Caco-2 (cell line): ENCODE results near the gene S100A16. TPM values are rescaled to one million over a fixed set of nuclear protein-coding genes. Genes with fewer than 3 reads are reported as not detected.

ENCODE experiments used
- BruUV-seq: library from RNA; stranded (reverse); fragments of 400-500 nt; replicated peaks from 2 replicates; lab custom pipeline; 2021; lab: Mats Ljungman, UMichigan
- CTCF ChIA-PET: fragments of 300-600 bp; sonication (Branson Sonifier 250); formaldehyde crosslinking; loops from one replicate; lab custom pipeline; 2022; ENCODE audit warnings: antibody characterized with exemption; lab: Charles Lee
- POLR2A ChIA-PET: fragments of 300-600 bp; sonication (Branson Sonifier 250); formaldehyde crosslinking; loops from one replicate; lab custom pipeline; 2022; ENCODE audit warnings: antibody characterized with exemption; lab: Charles Lee
- DNase-seq, 2 experiments: peaks; one replicate each; pipeline versions ENCODE4 v3.0.0 to v3.0.0-alpha.2; 2020 to 2022
- H3K27me3 ChIP-seq: replicated peaks from 2 replicates; pipeline ENCODE4 v1.6.0; 2011; ENCODE audit warnings: low read length; ENCODE audit not compliant: control insufficient read depth, insufficient read depth
- H3K36me3 ChIP-seq: 2 replicates; pipeline ENCODE4 v1.5.1; 2011; ENCODE audit warnings: low read length; ENCODE audit not compliant: control insufficient read depth, insufficient read depth
- H3K4me1 ChIP-seq: fragments of 250-450 bp; sonication (Bioruptor Pico); 2 replicates; pipeline ENCODE4 v1.5.1; 2020; ENCODE audit warnings: mild to moderate bottlenecking
- H3K4me3 ChIP-seq: 2 replicates; pipeline ENCODE4 v1.5.1; 2011; ENCODE audit warnings: low read depth, mild to moderate bottlenecking, control low read depth, low read length
- H3K9me3 ChIP-seq: fragments of 250-450 bp; sonication (Bioruptor Pico); 2 replicates; pipeline ENCODE4 v1.5.1; 2020; ENCODE audit warnings: mild to moderate bottlenecking, moderate library complexity
- H3K27ac Mint-ChIP-seq: one replicate; pipeline ENCODE4 v1.8.0; 2022; ENCODE audit warnings: mixed read lengths; ENCODE audit not compliant: unreplicated experiment
- H3K27me3 Mint-ChIP-seq: one replicate; pipeline ENCODE4 v1.8.0; 2022; ENCODE audit warnings: mixed read lengths; ENCODE audit not compliant: insufficient read depth, unreplicated experiment
- H3K36me3 Mint-ChIP-seq: one replicate; pipeline ENCODE4 v1.8.0; 2022; ENCODE audit warnings: mild to moderate bottlenecking, mixed read lengths; ENCODE audit not compliant: insufficient read depth, unreplicated experiment
- H3K4me1 Mint-ChIP-seq: one replicate; pipeline ENCODE4 v1.8.0; 2022; ENCODE audit warnings: low read depth, mixed read lengths; ENCODE audit not compliant: unreplicated experiment
- H3K4me3 Mint-ChIP-seq: one replicate; pipeline ENCODE4 v1.8.0; 2022; ENCODE audit warnings: mild to moderate bottlenecking, moderate library complexity, mixed read lengths; ENCODE audit not compliant: unreplicated experiment
- H3K9me3 Mint-ChIP-seq: one replicate; pipeline ENCODE4 v1.8.0; 2022; ENCODE audit warnings: mixed read lengths; ENCODE audit not compliant: unreplicated experiment
- intact Hi-C: fragments of 100-400 bp; cut with micrococcal nuclease; formaldehyde crosslinking; loops from one replicate; pipeline ENCODE4 v1.10.0; 2022; ENCODE audit not compliant: unreplicated experiment
- total RNA-seq: library from RNA; stranded (reverse); gene quantifications from 2 replicates; pipeline ENCODE4 v1.2.3, GENCODE V29; 2022
- TF ChIP-seq, protein P1 (sequence below), 2 experiments: fragments of 200-600 bp in 1 of 2; IDR thresholded peaks; 1 replicate in 1 of 2; 2 replicates in 1 of 2; pipeline versions ENCODE4 v1.5.1 to v1.8.0; 2011 to 2022; ENCODE audit warnings: antibody characterized with exemption in 1 of 2, control low read depth in 1 of 2, inconsistent platforms in 1 of 2, low read depth in 1 of 2, low read length in 1 of 2, mild to moderate bottlenecking in 1 of 2, moderate library complexity in 1 of 2; ENCODE audit not compliant: insufficient read depth in 1 of 2, severe bottlenecking in 1 of 2, unreplicated experiment in 1 of 2

Gene S100A16
- total RNA-seq, 1 experiment from 2014 or later: 243 TPM

DNA sequence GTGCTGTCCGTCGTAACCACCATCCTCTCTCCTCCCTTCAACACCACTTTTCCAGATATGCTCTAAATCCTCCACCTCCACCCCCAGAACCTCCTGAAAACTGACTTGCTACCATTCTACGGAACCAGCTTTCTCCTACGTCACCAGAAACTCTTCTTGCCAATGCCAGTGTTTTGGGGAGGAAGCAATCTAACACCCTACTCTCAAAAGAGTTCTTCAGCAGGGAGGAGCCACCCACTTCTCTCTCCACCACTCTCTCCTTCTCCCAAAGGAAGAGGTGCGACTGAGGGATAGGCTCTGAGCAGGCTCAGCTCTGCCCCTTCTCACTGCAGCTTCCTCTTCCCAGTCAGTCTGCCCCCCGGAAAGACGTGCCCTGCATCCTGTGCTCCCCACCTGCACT is 41.2 kb downstream of the S100A16 start:
- CTCF ChIA-PET: interaction anchor here (0.6 to 3.1 kb wide), 9 partner anchors 27 to 61 kb away, joined by 3 to 25 read pairs (median 4); partner anchors contain the start of genes S100A1, S100A13, S100A14 and S100A16
- H3K4me1 ChIP-seq: peaks cover 58% of the 10 kb centered on the region
- Mint-ChIP-seq H3K27me3 (no peaks in the 10 kb centered on the region), H3K36me3 (peaks cover 15% of the 10 kb centered on the region), H3K4me1 (peaks cover 65% of the 10 kb centered on the region), H3K9me3 (no peaks in the 10 kb centered on the region), H3K4me3 (no peak overlapping the region), H3K27ac (peak overlapping the region; percentile 29)
- BruUV-seq: no TSS peak
- H3K27me3 ChIP-seq: no peaks in the 10 kb centered on the region
- no peak overlapping the region for H3K4me3 ChIP-seq
- H3K9me3 ChIP-seq: no peaks in the 10 kb centered on the region
- POLR2A ChIA-PET: interaction anchor here (1.1 to 1.7 kb wide), 3 partner anchors 44 to 63 kb away, joined by 3 to 6 read pairs (median 4); partner anchors contain the start of genes S100A13 and S100A14
- intact Hi-C loops: loop anchor here (1.0 to 2.0 kb wide), 2 partner anchors 46 to 55 kb away; partner anchors contain the start of gene S100A13
- DNase-seq: no peak
- H3K36me3 ChIP-seq: no peaks in the 10 kb centered on the region
- TF ChIP-seq, protein P1, sequence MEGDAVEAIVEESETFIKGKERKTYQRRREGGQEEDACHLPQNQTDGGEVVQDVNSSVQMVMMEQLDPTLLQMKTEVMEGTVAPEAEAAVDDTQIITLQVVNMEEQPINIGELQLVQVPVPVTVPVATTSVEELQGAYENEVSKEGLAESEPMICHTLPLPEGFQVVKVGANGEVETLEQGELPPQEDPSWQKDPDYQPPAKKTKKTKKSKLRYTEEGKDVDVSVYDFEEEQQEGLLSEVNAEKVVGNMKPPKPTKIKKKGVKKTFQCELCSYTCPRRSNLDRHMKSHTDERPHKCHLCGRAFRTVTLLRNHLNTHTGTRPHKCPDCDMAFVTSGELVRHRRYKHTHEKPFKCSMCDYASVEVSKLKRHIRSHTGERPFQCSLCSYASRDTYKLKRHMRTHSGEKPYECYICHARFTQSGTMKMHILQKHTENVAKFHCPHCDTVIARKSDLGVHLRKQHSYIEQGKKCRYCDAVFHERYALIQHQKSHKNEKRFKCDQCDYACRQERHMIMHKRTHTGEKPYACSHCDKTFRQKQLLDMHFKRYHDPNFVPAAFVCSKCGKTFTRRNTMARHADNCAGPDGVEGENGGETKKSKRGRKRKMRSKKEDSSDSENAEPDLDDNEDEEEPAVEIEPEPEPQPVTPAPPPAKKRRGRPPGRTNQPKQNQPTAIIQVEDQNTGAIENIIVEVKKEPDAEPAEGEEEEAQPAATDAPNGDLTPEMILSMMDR (IDR thresholded peaks at IDR 0.05; ENCODE audit: insufficient read depth in 1 of 2, low read depth in 1 of 2, low read length in 1 of 2, severe bottlenecking in 1 of 2, unreplicated experiment in 1 of 2): no peak

DNA sequence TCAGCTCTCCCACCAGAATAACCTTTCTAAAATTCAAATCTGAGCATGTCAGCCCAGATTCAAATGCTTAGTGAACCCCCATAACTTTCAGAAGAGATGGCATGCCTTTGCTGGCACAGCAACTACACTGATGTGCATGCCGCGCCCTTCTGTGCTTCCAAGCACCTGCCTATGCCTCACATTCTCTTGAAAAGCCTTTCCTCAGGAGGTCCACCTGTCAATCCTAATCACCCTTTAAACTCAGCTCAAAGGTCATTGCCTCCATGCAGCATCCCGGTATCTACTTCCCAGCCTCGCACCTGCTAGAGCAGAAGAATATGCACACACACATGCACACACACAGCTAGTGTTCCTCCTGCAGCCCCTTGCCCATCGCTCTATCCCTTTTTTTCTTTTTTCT is 42.1 kb downstream of the S100A16 start:
- intact Hi-C loops: no loop called here
- peak; percentile 44 to 63 for DNase-seq
- Histone ChIP-seq H3K4me3 (no peak overlapping the region), H3K4me1 (peaks cover 58% of the 10 kb centered on the region), H3K27me3 (no peaks in the 10 kb centered on the region), H3K36me3 (no peaks in the 10 kb centered on the region), H3K9me3 (no peaks in the 10 kb centered on the region)
- Mint-ChIP-seq H3K4me3 (no peak overlapping the region), H3K36me3 (peaks cover 15% of the 10 kb centered on the region), H3K27me3 (no peaks in the 10 kb centered on the region), H3K27ac (peak overlapping the region; percentile 30), H3K9me3 (no peaks in the 10 kb centered on the region), H3K4me1 (peaks cover 65% of the 10 kb centered on the region)
- ChIA-PET CTCF (interaction anchor here (0.6 to 3.1 kb wide), 8 partner anchors 19 to 75 kb away, joined by 3 to 25 read pairs (median 4); partner anchors contain the start of genes S100A13 and S100A14), POLR2A (interaction anchor here (0.7 to 1.7 kb wide), 4 partner anchors 42 to 63 kb away, joined by 4 to 12 read pairs (median 5); partner anchors contain the start of genes CHTOP, S100A13, S100A14 and S100A16)
- no TSS peak for BruUV-seq
- TF ChIP-seq, protein P1 (IDR thresholded peaks at IDR 0.05; ENCODE audit: insufficient read depth in 1 of 2, low read depth in 1 of 2, low read length in 1 of 2, severe bottlenecking in 1 of 2, unreplicated experiment in 1 of 2): no peak

- ChIA-PET CTCF (interaction anchor here (0.8 to 1.9 kb wide), 3 partner anchors 34 to 62 kb away, joined by 3 to 8 read pairs (median 5); partner anchors contain the start of genes S100A13 and S100A6), POLR2A (no interaction called here)
- peaks cover 71% of the 10 kb centered on the region for H3K4me1 Mint-ChIP-seq
- Histone ChIP-seq H3K9me3 (no peaks in the 10 kb centered on the region), H3K36me3 (no peaks in the 10 kb centered on the region), H3K4me1 (peaks cover 61% of the 10 kb centered on the region), H3K27me3 (no peaks in the 10 kb centered on the region), H3K4me3 (no peak overlapping the region)
- TF ChIP-seq, protein P1 (IDR thresholded peaks at IDR 0.05; ENCODE audit: insufficient read depth in 1 of 2, low read depth in 1 of 2, low read length in 1 of 2, severe bottlenecking in 1 of 2, unreplicated experiment in 1 of 2): no peak
- H3K36me3 Mint-ChIP-seq: peaks cover 15% of the 10 kb centered on the region
- H3K4me3 Mint-ChIP-seq: no peak overlapping the region
- DNase-seq: no peak
- no peaks in the 10 kb centered on the region for H3K9me3 Mint-ChIP-seq
- intact Hi-C loops: loop anchor here (10.0 kb wide), 1 partner anchor 215 kb away; the partner anchor contains the start of gene S100A9
- peak overlapping the region; percentile 98 for H3K27ac Mint-ChIP-seq
- H3K27me3 Mint-ChIP-seq: no peaks in the 10 kb centered on the region
- no TSS peak for BruUV-seq
Measured at GRCh38 chr1:153569465-153569864, 43.5 kb downstream of the S100A16 start.
